ENCODE results near the gene ZFC3H1.
"Not testable (repeated sequence)": the region's sequence is repeated elsewhere in the genome, so short reads cannot be mapped to it uniquely, and the experiment has no call there.

Gene ZFC3H1

GRCh38 chr12:71576496-71576895 lies 87.2 kb downstream of the ZFC3H1 start:
- DNase-seq (ENCODE audit: low read depth in 3 of 3): no peak

GRCh38 chr12:71569885-71570284 lies 93.8 kb downstream of the ZFC3H1 start:
- not testable (repeated sequence) for DNase-seq (ENCODE audit: low read depth in 3 of 3)

GRCh38 chr12:71567537-71567936 lies 96.1 kb downstream of the ZFC3H1 start:
- DNase-seq (ENCODE audit: low read depth in 3 of 3): no peak

- DNase-seq (ENCODE audit: low read depth in 3 of 3): no peak
These were observed 97.0 kb downstream of the ZFC3H1 start for GRCh38 chr12:71566655-71567054.

GRCh38 chr12:71565535-71565934 lies 98.1 kb downstream of the ZFC3H1 start:
- no peak for DNase-seq (ENCODE audit: low read depth in 3 of 3)

- DNase-seq (ENCODE audit: low read depth in 3 of 3): no peak
These were observed 100.7 kb downstream of the ZFC3H1 start for GRCh38 chr12:71562676-71563595.
